Transverse colon (tissue), 4 donors: ENCODE measurements around the gene MTMR3. TPM values are rescaled to one million over a fixed set of nuclear protein-coding genes. Genes with fewer than 3 reads are reported as not detected.

Experiments
- DNase-seq: peaks from one replicate; pipeline ENCODE4 v3.0.0-alpha.2; 2019
- H3K27ac ChIP-seq, 4 donors: fragments of 200-600 bp; sonication (generic); 2 replicates each; pipeline ENCODE4 v1.5.1; 2016 to 2018; ENCODE audit warnings: inconsistent platforms in 4 of 4
- H3K27me3 ChIP-seq: fragments of 200-600 bp; sonication (generic); 2 replicates; pipeline ENCODE4 v1.5.1; 2017; ENCODE audit warnings: inconsistent platforms
- H3K36me3 ChIP-seq, 4 donors: fragments of 200-600 bp; sonication (generic); 2 replicates each; pipeline ENCODE4 v1.5.1; 2017 to 2019; ENCODE audit warnings: inconsistent platforms in 4 of 4
- H3K4me1 ChIP-seq, 4 donors: fragments of 200-600 bp; sonication (generic); 2 replicates each; pipeline ENCODE4 v1.5.1; 2017 to 2020; ENCODE audit warnings: inconsistent platforms in 4 of 4
- H3K4me3 ChIP-seq, 4 donors: fragments of 200-600 bp; sonication (generic); 1 replicate in 1 of 4; 2 replicates in 3 of 4; pipeline versions ENCODE4 v1.5.1 to v1.6.1; 2017 to 2019; ENCODE audit warnings: inconsistent platforms in 4 of 4
- H3K9me3 ChIP-seq, 2 donors: fragments of 200-600 bp; sonication (generic); 2 replicates each; pipeline ENCODE4 v1.5.1; 2017 to 2019; ENCODE audit warnings: inconsistent platforms in 2 of 2
- EP300 ChIP-seq: sonication (generic); formaldehyde crosslinking; IDR thresholded peaks from one replicate; pipeline ENCODE4 v1.6.1; 2017; ENCODE audit warnings: antibody characterized with exemption, low read depth
- POLR2A ChIP-seq: fragments of 450-650 bp; IDR thresholded peaks from one replicate; pipeline ENCODE4 v1.6.1; 2016; ENCODE audit warnings: antibody characterized with exemption, mild to moderate bottlenecking, moderate library complexity
- POLR2AphosphoS5 ChIP-seq, 3 donors: sonication (generic); formaldehyde crosslinking; IDR thresholded peaks; one replicate each; pipeline ENCODE4 v1.6.1; 2016; ENCODE audit warnings: antibody characterized with exemption in 3 of 3
- WGBS, 2 donors: methylation state at CpG; one replicate each; pipeline ENCODE4 v1.1.5; 2018; ENCODE audit warnings: low coverage in 1 of 2; 5-methylcytosine and 5-hydroxymethylcytosine counted together
- in situ Hi-C, 4 donors: fragments of 200-750 bp; cut with MboI; loops; one replicate each; pipeline versions ENCODE4 v1.15.0 to v1.15.1; 2017; ENCODE audit warnings: low sequenced_read_pairs in 3 of 4, low pct_ligation_motif_present in 1 of 4, low pct_unique_long_range_greater_than_20kb in 1 of 4
- intact Hi-C: fragments of 100-400 bp; cut with DNase I; formaldehyde crosslinking; loops from one replicate; pipeline ENCODE4 v1.15.1; 2023; ENCODE audit warnings: low total_unique reads
- total RNA-seq, 4 donors: library from RNA; depleted of rRNA; stranded (reverse); fragments of >200 nt; gene quantifications; one replicate each; pipeline ENCODE4 v1.1.0, GENCODE V29; 2016
- TF ChIP-seq, protein P1 (sequence below), 5 experiments: fragments of 200-600 bp in 3 of 5; fragments of 450-650 bp in 2 of 5; sonication (generic) in 3 of 5; IDR thresholded peaks; 1 replicate in 2 of 5; 2 replicates in 3 of 5; pipeline ENCODE4 v1.5.1; 2016 to 2017; ENCODE audit warnings: antibody characterized with exemption in 5 of 5, inconsistent platforms in 3 of 5, mild to moderate bottlenecking in 2 of 5, moderate library complexity in 1 of 5

Gene MTMR3
- total RNA-seq, 4 donors from 2014 or later = 52.5 to 92.7 (median 70.2) TPM

GRCh38 chr22:30036656-30037055 lies 153.7 kb downstream of the MTMR3 start:
- Histone ChIP-seq H3K27ac (no peak overlapping the region), H3K27me3 (no peaks in the 10 kb centered on the region), H3K4me3 (no peak overlapping the region), H3K36me3 (no peaks in the 10 kb centered on the region), H3K9me3 (no peaks in the 10 kb centered on the region), H3K4me1 (peaks cover 0 to 3% (median 0%) of the 10 kb centered on the region in 4 donors)
- in situ Hi-C loops (no loop called here), intact Hi-C loops (no loop called here)
- 91% methylated on average over 2 of the region's 2 CpGs; no CpG with 5 or more reads in 1 of the 2 donors for WGBS, 2 donors
- no peak for DNase-seq
- no peak for TF ChIP-seq EP300
- TF ChIP-seq, protein P1, sequence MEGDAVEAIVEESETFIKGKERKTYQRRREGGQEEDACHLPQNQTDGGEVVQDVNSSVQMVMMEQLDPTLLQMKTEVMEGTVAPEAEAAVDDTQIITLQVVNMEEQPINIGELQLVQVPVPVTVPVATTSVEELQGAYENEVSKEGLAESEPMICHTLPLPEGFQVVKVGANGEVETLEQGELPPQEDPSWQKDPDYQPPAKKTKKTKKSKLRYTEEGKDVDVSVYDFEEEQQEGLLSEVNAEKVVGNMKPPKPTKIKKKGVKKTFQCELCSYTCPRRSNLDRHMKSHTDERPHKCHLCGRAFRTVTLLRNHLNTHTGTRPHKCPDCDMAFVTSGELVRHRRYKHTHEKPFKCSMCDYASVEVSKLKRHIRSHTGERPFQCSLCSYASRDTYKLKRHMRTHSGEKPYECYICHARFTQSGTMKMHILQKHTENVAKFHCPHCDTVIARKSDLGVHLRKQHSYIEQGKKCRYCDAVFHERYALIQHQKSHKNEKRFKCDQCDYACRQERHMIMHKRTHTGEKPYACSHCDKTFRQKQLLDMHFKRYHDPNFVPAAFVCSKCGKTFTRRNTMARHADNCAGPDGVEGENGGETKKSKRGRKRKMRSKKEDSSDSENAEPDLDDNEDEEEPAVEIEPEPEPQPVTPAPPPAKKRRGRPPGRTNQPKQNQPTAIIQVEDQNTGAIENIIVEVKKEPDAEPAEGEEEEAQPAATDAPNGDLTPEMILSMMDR (IDR thresholded peaks at IDR 0.05) = no peak
- no peak for TF ChIP-seq POLR2AphosphoS5 (IDR thresholded peaks at IDR 0.05)
- no peak for TF ChIP-seq POLR2A

- TF ChIP-seq, protein P1 (IDR thresholded peaks at IDR 0.05) = no peak
- TF ChIP-seq POLR2AphosphoS5 (IDR thresholded peaks at IDR 0.05) (peak in 1 of 3 donors; percentile 13), POLR2A (no peak)
- Histone ChIP-seq H3K27me3 (no peaks in the 10 kb centered on the region), H3K27ac (no peak overlapping the region), H3K4me1 (peaks cover 0 to 3% (median 1%) of the 10 kb centered on the region in 4 donors), H3K4me3 (no peak overlapping the region), H3K36me3 (no peaks in the 10 kb centered on the region), H3K9me3 (no peaks in the 10 kb centered on the region)
- intact Hi-C loops (no loop called here), in situ Hi-C loops (no loop called here)
- DNase-seq = no peak
- 35 to 57% methylated on average over 3 of the region's 3 CpGs for WGBS, 2 donors
These were observed 155.2 kb downstream of the MTMR3 start for GRCh38 chr22:30038219-30038618.

- H3K4me1 ChIP-seq = peaks cover 0 to 24% (median 13%) of the 10 kb centered on the region in 4 donors
- H3K27me3 ChIP-seq = no peaks in the 10 kb centered on the region
- TF ChIP-seq EP300 (no peak), POLR2AphosphoS5 (IDR thresholded peaks at IDR 0.05) (no peak), POLR2A (no peak)
- TF ChIP-seq, protein P1 (IDR thresholded peaks at IDR 0.05) = no peak
- 86 to 91% methylated on average over 7 to 10 of the region's 11 CpGs for WGBS, 2 donors
- H3K36me3 ChIP-seq = no peaks in the 10 kb centered on the region
- H3K9me3 ChIP-seq = no peaks in the 10 kb centered on the region
- no peak for DNase-seq
- in situ Hi-C loops = no loop called here
- H3K4me3 ChIP-seq = no peak overlapping the region
- no peak overlapping the region for H3K27ac ChIP-seq
- intact Hi-C loops = no loop called here
These were observed 157.7 kb downstream of the MTMR3 start for GRCh38 chr22:30040499-30041260.

DNA sequence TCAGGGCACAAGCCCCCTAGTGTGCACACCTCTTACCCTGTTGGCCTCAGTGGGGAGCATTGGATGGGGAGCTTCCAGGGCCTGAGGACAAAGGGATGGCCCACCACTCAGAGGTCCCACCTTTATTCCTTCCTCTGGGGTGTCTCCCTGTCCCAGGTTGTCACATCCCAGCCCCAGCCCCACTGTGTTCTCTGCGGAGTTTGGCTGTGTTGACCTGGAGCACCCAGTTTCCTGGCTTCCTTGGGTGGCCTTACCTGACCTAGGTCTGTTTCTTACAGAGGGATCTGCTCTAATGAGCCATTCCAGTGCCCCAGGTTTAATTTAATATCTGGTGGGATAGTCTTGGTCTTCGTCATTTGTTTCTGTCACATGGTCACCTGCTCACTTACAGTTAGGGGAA lies 158.5 kb downstream of the MTMR3 start:
- Histone ChIP-seq H3K4me1 (peaks cover 0 to 24% (median 13%) of the 10 kb centered on the region in 4 donors), H3K36me3 (no peaks in the 10 kb centered on the region), H3K9me3 (no peaks in the 10 kb centered on the region), H3K27ac (no peak overlapping the region), H3K4me3 (no peak overlapping the region), H3K27me3 (no peaks in the 10 kb centered on the region)
- intact Hi-C loops = no loop called here
- no peak for DNase-seq
- no peak for TF ChIP-seq EP300
- TF ChIP-seq POLR2AphosphoS5 (IDR thresholded peaks at IDR 0.05) = no peak
- no peak for TF ChIP-seq POLR2A
- TF ChIP-seq, protein P1 (IDR thresholded peaks at IDR 0.05) = no peak
- 64 to 100% methylated on average over 2 of the region's 2 CpGs for WGBS, 2 donors
- in situ Hi-C loops = no loop called here
